OCI-LY1 (cell line): Measurements from ENCODE around the gene GRK5.

ENCODE experiments used
- H2AFZ ChIP-seq: fragments of 200-600 bp; sonication (generic), shearing (Covaris generic); 2 replicates; pipeline ENCODE4 v1.6.0; 2014; ENCODE audit warnings: antibody characterized with exemption, mild to moderate bottlenecking, low read length
- H3F3A ChIP-seq: fragments of 200-600 bp; sonication (generic), shearing (Covaris generic); 2 replicates; pipeline ENCODE4 v1.6.0; 2014; ENCODE audit warnings: mild to moderate bottlenecking, antibody characterized with exemption, low read length, moderate library complexity; ENCODE audit not compliant: insufficient read depth
- H3K27ac ChIP-seq: fragments of 200-600 bp; sonication (generic); 2 replicates; pipeline ENCODE4 v1.5.1; 2014; ENCODE audit warnings: low read length, mixed run types, mild to moderate bottlenecking, low read depth; ENCODE audit not compliant: poor library complexity, severe bottlenecking
- H3K27me3 ChIP-seq: fragments of 200-600 bp; sonication (generic); 2 replicates; pipeline ENCODE4 v1.6.0; 2014; ENCODE audit warnings: antibody characterized with exemption, mild to moderate bottlenecking, low read length, moderate library complexity; ENCODE audit not compliant: insufficient read depth
- H3K36me3 ChIP-seq: fragments of 200-600 bp; sonication (generic); 2 replicates; pipeline ENCODE4 v1.6.1; 2014; ENCODE audit warnings: mild to moderate bottlenecking, antibody characterized with exemption, low read length, moderate library complexity, mixed read lengths; ENCODE audit not compliant: insufficient read depth
- H3K4me1 ChIP-seq: fragments of 200-600 bp; sonication (generic); 2 replicates; pipeline ENCODE4 v1.5.1; 2014; ENCODE audit warnings: mild to moderate bottlenecking, low read length, moderate library complexity; ENCODE audit not compliant: insufficient read depth, severe bottlenecking
- H3K4me2 ChIP-seq: fragments of 200-600 bp; sonication (generic), shearing (Covaris generic); 2 replicates; pipeline ENCODE4 v1.6.1; 2014; ENCODE audit warnings: low read length
- H3K4me3 ChIP-seq: fragments of 200-600 bp; sonication (generic); 2 replicates; pipeline ENCODE4 v1.5.1; 2014; ENCODE audit warnings: low read length, low read depth, mild to moderate bottlenecking, mixed read lengths; ENCODE audit not compliant: poor library complexity, severe bottlenecking
- H3K79me2 ChIP-seq: fragments of 200-600 bp; shearing (Covaris generic); 2 replicates; pipeline ENCODE4 v1.6.1; 2016; ENCODE audit warnings: mixed run types, low read length, mixed read lengths; ENCODE audit not compliant: insufficient read depth
- H3K9ac ChIP-seq: fragments of 200-600 bp; sonication (generic), shearing (Covaris generic); 2 replicates; pipeline ENCODE4 v1.6.1; 2014; ENCODE audit warnings: mild to moderate bottlenecking, low read length, mixed read lengths
- H3K9me2 ChIP-seq: fragments of 200-600 bp; sonication (generic), shearing (Covaris generic); 2 replicates; pipeline ENCODE4 v1.6.1; 2014; ENCODE audit warnings: low read depth, mild to moderate bottlenecking, low read length, mixed read lengths
- H3K9me3 ChIP-seq: fragments of 200-600 bp; shearing (Covaris generic); 2 replicates; pipeline ENCODE4 v1.6.1; 2014; ENCODE audit warnings: low read length, mixed read lengths
- H4K20me1 ChIP-seq: fragments of 200-600 bp; sonication (generic), shearing (Covaris generic); 2 replicates; pipeline ENCODE4 v1.6.0; 2016; ENCODE audit warnings: mild to moderate bottlenecking, low read length; ENCODE audit not compliant: insufficient read depth
- CTCF ChIP-seq: fragments of 200-600 bp; sonication (generic), shearing (Covaris generic); IDR thresholded peaks from 2 replicates; pipeline ENCODE4 v1.5.1; 2017; ENCODE audit warnings: mild to moderate bottlenecking, antibody characterized with exemption, low read length, moderate library complexity, mixed read lengths
- EZH2 ChIP-seq: fragments of 200-600 bp; sonication (generic), shearing (Covaris generic); IDR thresholded peaks from 2 replicates; pipeline ENCODE4 v1.8.0; 2017; ENCODE audit warnings: borderline replicate concordance, mixed run types, mild to moderate bottlenecking, antibody characterized with exemption, low read length, moderate library complexity, mixed read lengths

Gene GRK5

GRCh38 chr10:119452396-119452795, 245.0 kb downstream of the GRK5 start:
- Histone ChIP-seq H3K4me3 (no peak overlapping the region), H3K9me3 (no peaks in the 10 kb centered on the region), H3K9ac (no peak overlapping the region), H2AFZ (no peak overlapping the region), H3F3A (no peaks in the 10 kb centered on the region), H3K79me2 (no peaks in the 10 kb centered on the region), H3K9me2 (no peaks in the 10 kb centered on the region), H4K20me1 (no peaks in the 10 kb centered on the region), H3K4me1 (peaks cover 4% of the 10 kb centered on the region), H3K36me3 (no peaks in the 10 kb centered on the region), H3K4me2 (no peak overlapping the region), H3K27ac (no peak overlapping the region), H3K27me3 (peaks cover 4% of the 10 kb centered on the region; the same call in 1 of the 2 replicates)
- no peak for TF ChIP-seq EZH2
- TF ChIP-seq CTCF = no peak

- H3K4me3 ChIP-seq = no peak overlapping the region
- H3K9ac ChIP-seq = no peak overlapping the region
- no peaks in the 10 kb centered on the region for H3F3A ChIP-seq
- no peaks in the 10 kb centered on the region for H3K9me2 ChIP-seq
- no peak overlapping the region for H2AFZ ChIP-seq
- peaks cover 7% of the 10 kb centered on the region; the same call in 1 of the 2 replicates for H3K27me3 ChIP-seq
- H3K4me2 ChIP-seq = no peak overlapping the region
- no peaks in the 10 kb centered on the region for H3K9me3 ChIP-seq
- H3K79me2 ChIP-seq = no peaks in the 10 kb centered on the region
- H4K20me1 ChIP-seq = no peaks in the 10 kb centered on the region
- H3K36me3 ChIP-seq = no peaks in the 10 kb centered on the region
- TF ChIP-seq CTCF = no peak
- TF ChIP-seq EZH2 = no peak
- peaks cover 4% of the 10 kb centered on the region for H3K4me1 ChIP-seq
- H3K27ac ChIP-seq = no peak overlapping the region
These were observed 245.9 kb downstream of the GRK5 start for GRCh38 chr10:119453313-119453712.

GRCh38 chr10:119454316-119454715, 246.9 kb downstream of the GRK5 start:
- Histone ChIP-seq H3K27me3 (peaks cover 7% of the 10 kb centered on the region; the same call in 1 of the 2 replicates), H2AFZ (no peak overlapping the region), H3K4me3 (no peak overlapping the region), H3F3A (no peaks in the 10 kb centered on the region), H3K27ac (no peak overlapping the region), H3K4me2 (no peak overlapping the region), H3K9me2 (no peaks in the 10 kb centered on the region), H3K79me2 (no peaks in the 10 kb centered on the region), H3K9ac (no peak overlapping the region), H3K9me3 (no peaks in the 10 kb centered on the region), H4K20me1 (no peaks in the 10 kb centered on the region), H3K36me3 (no peaks in the 10 kb centered on the region), H3K4me1 (peaks cover 4% of the 10 kb centered on the region)
- TF ChIP-seq EZH2 (no peak), CTCF (no peak)
